ENCODE measurements around the gene CAMTA1.

CAMTA1 gene

DNA sequence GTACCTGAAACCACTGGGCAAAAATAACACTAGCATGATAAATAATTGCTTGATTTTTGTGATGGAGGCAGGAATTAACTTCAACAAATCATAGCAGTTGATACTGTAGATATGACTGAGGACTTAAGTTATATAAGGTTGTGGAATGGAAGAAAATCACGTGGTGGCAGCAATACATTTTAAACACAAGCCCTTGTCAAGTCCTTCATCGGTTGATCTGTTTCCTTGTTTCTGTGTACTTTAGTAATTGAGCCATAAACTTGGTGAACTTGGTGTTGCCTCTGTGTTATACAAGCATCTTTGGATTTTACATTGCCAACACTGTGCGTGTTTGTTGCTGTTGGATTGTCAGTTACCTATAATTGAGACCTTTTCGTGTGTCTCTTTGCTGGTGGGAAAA lies 114.4 kb downstream of the CAMTA1 start:
- Histone ChIP-seq H3K9me2 (replicated peaks; ENCODE audit: insufficient read depth, low read length) (no peaks in the 10 kb centered on the region), H3K4me3 (ENCODE audit: insufficient read depth, low read length, poor library complexity, severe bottlenecking) (no peak overlapping the region), H3K4me2 (ENCODE audit: low read depth, low read length, poor library complexity, severe bottlenecking) (no peak overlapping the region), H2AFZ (ENCODE audit: low read depth, low read length, severe bottlenecking) (no peak overlapping the region), H3K9ac (ENCODE audit: low read length) (no peak overlapping the region), H4K20me1 (ENCODE audit: low read depth, low read length) (no peaks in the 10 kb centered on the region), H3K79me2 (ENCODE audit: insufficient read depth, low read length) (no peaks in the 10 kb centered on the region), H3F3A (ENCODE audit: insufficient read depth) (no peaks in the 10 kb centered on the region), H3K9me3 (ENCODE audit: insufficient read depth, low read length) (no peaks in the 10 kb centered on the region), H3K36me3 (ENCODE audit: low read length) (no peaks in the 10 kb centered on the region), H3K27me3 (ENCODE audit: low read length) (no peaks in the 10 kb centered on the region), H3K27ac (ENCODE audit: low read depth, low read length) (no peak overlapping the region)
- TF ChIP-seq, protein P1, sequence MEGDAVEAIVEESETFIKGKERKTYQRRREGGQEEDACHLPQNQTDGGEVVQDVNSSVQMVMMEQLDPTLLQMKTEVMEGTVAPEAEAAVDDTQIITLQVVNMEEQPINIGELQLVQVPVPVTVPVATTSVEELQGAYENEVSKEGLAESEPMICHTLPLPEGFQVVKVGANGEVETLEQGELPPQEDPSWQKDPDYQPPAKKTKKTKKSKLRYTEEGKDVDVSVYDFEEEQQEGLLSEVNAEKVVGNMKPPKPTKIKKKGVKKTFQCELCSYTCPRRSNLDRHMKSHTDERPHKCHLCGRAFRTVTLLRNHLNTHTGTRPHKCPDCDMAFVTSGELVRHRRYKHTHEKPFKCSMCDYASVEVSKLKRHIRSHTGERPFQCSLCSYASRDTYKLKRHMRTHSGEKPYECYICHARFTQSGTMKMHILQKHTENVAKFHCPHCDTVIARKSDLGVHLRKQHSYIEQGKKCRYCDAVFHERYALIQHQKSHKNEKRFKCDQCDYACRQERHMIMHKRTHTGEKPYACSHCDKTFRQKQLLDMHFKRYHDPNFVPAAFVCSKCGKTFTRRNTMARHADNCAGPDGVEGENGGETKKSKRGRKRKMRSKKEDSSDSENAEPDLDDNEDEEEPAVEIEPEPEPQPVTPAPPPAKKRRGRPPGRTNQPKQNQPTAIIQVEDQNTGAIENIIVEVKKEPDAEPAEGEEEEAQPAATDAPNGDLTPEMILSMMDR (IDR thresholded peaks at IDR 0.05; ENCODE audit: insufficient read depth, low read length, poor library complexity, severe bottlenecking), result no peak
- no peak for TF ChIP-seq EZH2phosphoT487 (conservative IDR thresholded peaks at IDR 0.05; ENCODE audit: low read length)

DNA sequence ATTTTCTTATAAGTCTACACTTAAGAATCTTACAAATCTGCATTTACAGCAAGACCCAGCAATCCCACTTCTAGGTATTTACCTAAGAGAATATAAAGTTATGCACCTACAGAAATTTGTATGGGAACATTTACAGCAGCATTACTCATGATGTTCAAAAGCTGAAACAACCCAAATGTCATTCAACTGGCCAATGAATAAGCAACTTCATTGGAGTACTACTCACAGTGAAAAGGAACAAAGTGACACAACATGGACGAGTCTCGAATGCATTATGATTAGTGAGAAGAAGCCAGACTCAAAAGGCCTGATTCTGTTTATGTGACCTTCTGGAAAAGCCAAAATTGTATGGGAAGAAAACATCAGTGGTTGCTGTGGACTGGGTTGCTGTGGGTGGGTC lies 116.9 kb downstream of the CAMTA1 start:
- no peaks in the 10 kb centered on the region for H3K9me2 ChIP-seq (replicated peaks; ENCODE audit: insufficient read depth, low read length)
- H3K79me2 ChIP-seq (ENCODE audit: insufficient read depth, low read length), result no peaks in the 10 kb centered on the region
- no peak overlapping the region for H2AFZ ChIP-seq (ENCODE audit: low read depth, low read length, severe bottlenecking)
- H3K36me3 ChIP-seq (ENCODE audit: low read length), result no peaks in the 10 kb centered on the region
- TF ChIP-seq, protein P1 (IDR thresholded peaks at IDR 0.05; ENCODE audit: insufficient read depth, low read length, poor library complexity, severe bottlenecking), result no peak
- no peak for TF ChIP-seq EZH2phosphoT487 (conservative IDR thresholded peaks at IDR 0.05; ENCODE audit: low read length)
- no peak overlapping the region for H3K4me2 ChIP-seq (ENCODE audit: low read depth, low read length, poor library complexity, severe bottlenecking)
- H3K27me3 ChIP-seq (ENCODE audit: low read length), result no peaks in the 10 kb centered on the region
- no peak overlapping the region for H3K9ac ChIP-seq (ENCODE audit: low read length)
- H3F3A ChIP-seq (ENCODE audit: insufficient read depth), result no peaks in the 10 kb centered on the region
- no peak overlapping the region for H3K27ac ChIP-seq (ENCODE audit: low read depth, low read length)
- no peak overlapping the region for H3K4me3 ChIP-seq (ENCODE audit: insufficient read depth, low read length, poor library complexity, severe bottlenecking)
- H4K20me1 ChIP-seq (ENCODE audit: low read depth, low read length), result no peaks in the 10 kb centered on the region
- no peaks in the 10 kb centered on the region for H3K9me3 ChIP-seq (ENCODE audit: insufficient read depth, low read length)

DNA sequence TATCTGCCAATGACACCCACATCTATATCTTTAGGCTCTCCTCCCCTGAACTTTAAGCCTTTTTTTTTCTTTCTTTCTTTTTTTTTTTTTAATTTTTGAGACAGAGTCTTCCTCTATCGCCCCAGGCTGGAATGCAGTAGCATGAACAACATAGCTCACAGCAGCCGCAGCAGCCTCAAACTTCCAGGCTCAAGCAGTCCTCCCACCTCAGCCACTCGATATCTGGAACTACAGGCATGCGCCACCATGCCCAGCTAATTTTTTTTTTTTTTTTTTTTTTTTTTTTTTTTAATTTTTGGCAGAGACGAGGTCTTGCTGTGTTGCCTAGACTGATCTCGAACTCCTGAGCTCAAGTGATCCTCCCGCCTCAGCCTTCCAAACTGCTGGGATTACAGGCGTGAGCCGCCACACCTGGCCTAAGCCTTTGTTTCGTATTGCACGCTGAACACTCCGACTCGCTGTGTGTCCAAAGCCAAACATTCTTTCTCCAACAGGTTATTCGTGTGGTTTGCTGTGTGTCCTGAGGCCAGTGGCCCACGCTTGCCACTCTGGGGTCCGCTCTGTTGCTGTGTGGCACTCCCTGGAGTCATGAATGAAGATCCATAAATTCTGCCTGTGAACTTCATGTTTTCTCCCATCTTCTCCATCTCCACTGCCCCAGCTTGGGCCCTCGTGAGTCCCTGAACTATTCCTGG lies 119.4 kb downstream of the CAMTA1 start:
- Histone ChIP-seq H3K9ac (ENCODE audit: low read length) (no peak overlapping the region), H3K4me2 (ENCODE audit: low read depth, low read length, poor library complexity, severe bottlenecking) (no peak overlapping the region), H3F3A (ENCODE audit: insufficient read depth) (no peaks in the 10 kb centered on the region), H3K79me2 (ENCODE audit: insufficient read depth, low read length) (no peaks in the 10 kb centered on the region), H3K4me3 (ENCODE audit: insufficient read depth, low read length, poor library complexity, severe bottlenecking) (no peak overlapping the region), H4K20me1 (ENCODE audit: low read depth, low read length) (no peaks in the 10 kb centered on the region), H3K36me3 (ENCODE audit: low read length) (no peaks in the 10 kb centered on the region), H3K27ac (ENCODE audit: low read depth, low read length) (no peak overlapping the region), H3K27me3 (ENCODE audit: low read length) (no peaks in the 10 kb centered on the region), H3K9me3 (ENCODE audit: insufficient read depth, low read length) (no peaks in the 10 kb centered on the region), H3K9me2 (replicated peaks; ENCODE audit: insufficient read depth, low read length) (no peaks in the 10 kb centered on the region), H2AFZ (ENCODE audit: low read depth, low read length, severe bottlenecking) (no peak overlapping the region)
- TF ChIP-seq, protein P1 (IDR thresholded peaks at IDR 0.05; ENCODE audit: insufficient read depth, low read length, poor library complexity, severe bottlenecking), result no peak
- TF ChIP-seq EZH2phosphoT487 (conservative IDR thresholded peaks at IDR 0.05; ENCODE audit: low read length), result no peak

Measured in SU-DHL-6 (cell line).